ENCODE data around the gene HSPB9. TPM values are rescaled to one million over a fixed set of nuclear protein-coding genes. Genes with fewer than 3 reads are reported as not detected.

The HSPB9 gene
- total RNA-seq, 1 donor from 2014 or later: not detected

DNA sequence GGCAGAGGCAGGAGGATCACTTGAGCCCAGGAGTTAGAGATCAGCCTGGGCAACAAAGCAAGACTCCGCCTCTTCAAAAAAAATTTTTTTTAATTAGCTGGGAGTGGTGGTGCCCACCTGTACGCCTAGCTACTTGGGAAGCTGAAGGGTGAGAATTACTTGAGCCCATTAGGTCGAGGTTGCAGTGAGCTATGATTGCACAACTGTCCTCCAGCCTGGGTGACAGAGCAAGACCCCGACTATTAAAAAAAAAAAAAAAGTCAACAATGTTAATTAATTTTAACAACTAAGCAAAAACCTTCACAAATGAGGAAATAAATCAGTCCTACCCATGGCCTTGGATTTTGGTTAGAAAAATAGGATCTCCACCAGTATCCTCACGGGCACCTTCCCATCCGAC lies 15.5 kb upstream of the HSPB9 start:
- H3K9me3 Mint-ChIP-seq: no peaks in the 10 kb centered on the region
- H3K27ac Mint-ChIP-seq: no peak overlapping the region
- TF ChIP-seq, protein P1, sequence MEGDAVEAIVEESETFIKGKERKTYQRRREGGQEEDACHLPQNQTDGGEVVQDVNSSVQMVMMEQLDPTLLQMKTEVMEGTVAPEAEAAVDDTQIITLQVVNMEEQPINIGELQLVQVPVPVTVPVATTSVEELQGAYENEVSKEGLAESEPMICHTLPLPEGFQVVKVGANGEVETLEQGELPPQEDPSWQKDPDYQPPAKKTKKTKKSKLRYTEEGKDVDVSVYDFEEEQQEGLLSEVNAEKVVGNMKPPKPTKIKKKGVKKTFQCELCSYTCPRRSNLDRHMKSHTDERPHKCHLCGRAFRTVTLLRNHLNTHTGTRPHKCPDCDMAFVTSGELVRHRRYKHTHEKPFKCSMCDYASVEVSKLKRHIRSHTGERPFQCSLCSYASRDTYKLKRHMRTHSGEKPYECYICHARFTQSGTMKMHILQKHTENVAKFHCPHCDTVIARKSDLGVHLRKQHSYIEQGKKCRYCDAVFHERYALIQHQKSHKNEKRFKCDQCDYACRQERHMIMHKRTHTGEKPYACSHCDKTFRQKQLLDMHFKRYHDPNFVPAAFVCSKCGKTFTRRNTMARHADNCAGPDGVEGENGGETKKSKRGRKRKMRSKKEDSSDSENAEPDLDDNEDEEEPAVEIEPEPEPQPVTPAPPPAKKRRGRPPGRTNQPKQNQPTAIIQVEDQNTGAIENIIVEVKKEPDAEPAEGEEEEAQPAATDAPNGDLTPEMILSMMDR (IDR thresholded peaks at IDR 0.05): no peak
- H3K36me3 Mint-ChIP-seq (ENCODE audit: low read depth): peaks cover 20% of the 10 kb centered on the region
- peak overlapping the region; percentile 74 for H3K4me3 Mint-ChIP-seq
- DNase-seq (no peak), ATAC-seq (ENCODE audit: low read depth) (no peak)
- H3K27me3 Mint-ChIP-seq: no peaks in the 10 kb centered on the region
- CTCF ChIA-PET: interaction anchor here (1.0 to 2.0 kb wide), 5 partner anchors 9 to 144 kb away, joined by 3 to 6 read pairs (median 4); no protein-coding TSS in a partner anchor
- intact Hi-C loops (cut with micrococcal nuclease): loop anchor here (2.0 kb wide), 1 partner anchor 40 kb away; no protein-coding TSS in a partner anchor
- POLR2A ChIA-PET: interaction anchor here (1.1 to 1.8 kb wide), 4 partner anchors 9 to 140 kb away, joined by 6 to 21 read pairs (median 8); partner anchors contain the start of genes CNP, DNAJC7 and ZNF385C
- H3K4me1 Mint-ChIP-seq: peaks cover 28% of the 10 kb centered on the region

GRCh38 chr17:42107597-42108576 lies 14.7 kb upstream of the HSPB9 start:
- TF ChIP-seq, protein P1 (IDR thresholded peaks at IDR 0.05): no peak
- Mint-ChIP-seq H3K36me3 (ENCODE audit: low read depth) (peaks cover 22% of the 10 kb centered on the region), H3K9me3 (no peaks in the 10 kb centered on the region), H3K4me3 (peak overlapping the region; percentile 74), H3K4me1 (peaks cover 34% of the 10 kb centered on the region), H3K27me3 (no peaks in the 10 kb centered on the region), H3K27ac (no peak overlapping the region)
- ATAC-seq (ENCODE audit: low read depth): peak; percentile 93
- DNase-seq: peak; percentile 94
- ChIA-PET POLR2A (interaction anchor here (0.6 to 1.8 kb wide), 5 partner anchors 9 to 141 kb away, joined by 4 to 21 read pairs (median 8); partner anchors contain the start of genes CNP, DNAJC7 and ZNF385C), CTCF (interaction anchor here (1.1 to 1.8 kb wide), 5 partner anchors 8 to 145 kb away, joined by 3 to 6 read pairs (median 4); partner anchors contain the start of genes DNAJC7 and ZNF385C)
- intact Hi-C loops (cut with micrococcal nuclease): loop anchor here (2.0 kb wide), 1 partner anchor 41 kb away; no protein-coding TSS in a partner anchor

DNA sequence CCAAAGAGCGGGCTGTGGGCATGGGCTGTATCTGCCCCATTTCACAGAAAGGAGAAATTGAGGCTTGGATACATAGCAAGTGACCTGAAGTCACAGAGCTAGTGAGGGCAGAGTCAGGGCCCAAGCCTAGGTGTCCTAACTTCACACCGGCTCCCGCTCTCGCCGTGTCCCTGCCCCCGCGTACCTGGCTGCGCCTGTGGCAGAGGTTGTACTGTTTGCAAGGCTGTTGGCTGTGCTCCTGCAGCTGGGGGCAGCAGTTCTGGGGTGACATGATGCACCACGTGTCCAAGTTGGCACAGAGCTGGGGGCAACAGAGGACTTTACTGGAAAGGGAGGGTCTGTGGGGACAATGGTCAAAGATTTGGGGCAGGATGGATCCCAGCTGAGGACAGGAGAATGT lies 13.5 kb upstream of the HSPB9 start:
- Mint-ChIP-seq H3K27ac (no peak overlapping the region), H3K36me3 (ENCODE audit: low read depth) (peaks cover 25% of the 10 kb centered on the region), H3K9me3 (no peaks in the 10 kb centered on the region), H3K27me3 (no peaks in the 10 kb centered on the region), H3K4me1 (peaks cover 37% of the 10 kb centered on the region), H3K4me3 (no peak overlapping the region)
- DNase-seq (no peak), ATAC-seq (ENCODE audit: low read depth) (no peak)
- TF ChIP-seq, protein P1 (IDR thresholded peaks at IDR 0.05): no peak
- ChIA-PET CTCF (no interaction called here), POLR2A (interaction anchor here (4.0 kb wide), 1 partner anchor 12 kb away, joined by 26 read pairs; the partner anchor contains the start of gene KAT2A)
- intact Hi-C loops (cut with micrococcal nuclease): no loop called here

- TF ChIP-seq, protein P1 (IDR thresholded peaks at IDR 0.05): no peak
- H3K4me1 Mint-ChIP-seq: peaks cover 47% of the 10 kb centered on the region
- H3K4me3 Mint-ChIP-seq: peak overlapping the region; percentile 2
- H3K27me3 Mint-ChIP-seq: no peaks in the 10 kb centered on the region
- ChIA-PET POLR2A (interaction anchor here (0.6 to 6.7 kb wide), 8 partner anchors 10 to 316 kb away, joined by 3 to 46 read pairs (median 4); partner anchors contain the start of genes CNP, DNAJC7 and KAT2A), CTCF (interaction anchor here (1.4 kb wide), 1 partner anchor 9 kb away, joined by 3 read pairs; no protein-coding TSS in a partner anchor)
- H3K9me3 Mint-ChIP-seq: no peaks in the 10 kb centered on the region
- DNase-seq (no peak), ATAC-seq (ENCODE audit: low read depth) (no peak)
- intact Hi-C loops (cut with micrococcal nuclease): no loop called here
- peak overlapping the region; percentile 15 for H3K27ac Mint-ChIP-seq
- H3K36me3 Mint-ChIP-seq (ENCODE audit: low read depth): peaks cover 29% of the 10 kb centered on the region
Measured at GRCh38 chr17:42110301-42111264, 12.0 kb upstream of the HSPB9 start.
